GM19324 (cell line): ENCODE measurements around the gene LRP1.

ENCODE experiments used
- ATAC-seq: cut with Tn5 transposase; IDR thresholded peaks from one replicate; pipeline ENCODE4 v1.9.1; 2021; ENCODE audit warnings: mild to moderate bottlenecking, moderate library complexity; ENCODE audit not compliant: unreplicated experiment, low FRiP score

LRP1 gene

DNA sequence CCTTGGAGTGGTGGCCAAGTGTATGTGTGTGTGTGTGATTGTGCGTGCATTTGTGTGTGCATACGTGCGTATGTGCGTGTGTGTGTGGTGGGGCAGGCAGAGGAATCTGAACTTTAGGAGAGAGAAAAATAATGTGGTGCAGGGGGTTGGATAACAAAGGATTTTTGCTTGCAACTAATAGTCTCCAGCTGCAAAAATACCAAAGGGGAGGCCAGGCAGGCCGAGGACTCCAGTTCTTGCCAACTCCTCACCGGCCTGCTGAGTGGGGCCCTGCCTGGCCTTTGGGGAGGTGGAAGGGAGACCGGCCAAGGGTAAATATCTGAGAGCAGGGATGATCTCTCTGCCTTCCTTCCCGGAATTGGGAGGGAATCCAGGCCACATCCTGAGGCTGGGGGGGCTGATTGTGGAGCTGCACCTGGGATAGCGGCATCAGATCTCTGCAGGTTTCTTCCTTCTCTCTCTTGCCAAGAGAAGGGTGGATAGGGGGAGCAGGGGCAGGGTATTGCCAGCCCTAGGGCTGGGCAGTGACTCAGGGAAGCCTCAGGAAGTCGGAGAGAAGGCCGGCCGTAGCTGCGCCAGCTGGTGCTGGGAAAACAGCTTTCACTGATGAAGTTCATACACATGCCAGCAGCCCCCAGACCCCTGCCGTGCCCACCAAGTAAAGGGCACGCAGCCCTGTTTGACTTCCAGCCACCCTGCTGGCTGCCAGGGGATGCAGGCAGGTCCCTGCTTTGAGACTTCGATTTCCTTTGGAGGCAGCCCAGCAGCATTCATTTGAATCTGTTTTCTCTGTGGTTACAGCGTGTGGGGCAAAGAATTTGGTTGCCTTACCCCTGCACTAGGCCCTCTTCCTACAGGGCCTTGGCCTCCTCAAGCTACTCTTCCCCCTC is 23.7 kb downstream of the LRP1 start:
- no peak for ATAC-seq

- no peak for ATAC-seq
Measured at GRCh38 chr12:57152639-57153038, 24.4 kb downstream of the LRP1 start.

DNA sequence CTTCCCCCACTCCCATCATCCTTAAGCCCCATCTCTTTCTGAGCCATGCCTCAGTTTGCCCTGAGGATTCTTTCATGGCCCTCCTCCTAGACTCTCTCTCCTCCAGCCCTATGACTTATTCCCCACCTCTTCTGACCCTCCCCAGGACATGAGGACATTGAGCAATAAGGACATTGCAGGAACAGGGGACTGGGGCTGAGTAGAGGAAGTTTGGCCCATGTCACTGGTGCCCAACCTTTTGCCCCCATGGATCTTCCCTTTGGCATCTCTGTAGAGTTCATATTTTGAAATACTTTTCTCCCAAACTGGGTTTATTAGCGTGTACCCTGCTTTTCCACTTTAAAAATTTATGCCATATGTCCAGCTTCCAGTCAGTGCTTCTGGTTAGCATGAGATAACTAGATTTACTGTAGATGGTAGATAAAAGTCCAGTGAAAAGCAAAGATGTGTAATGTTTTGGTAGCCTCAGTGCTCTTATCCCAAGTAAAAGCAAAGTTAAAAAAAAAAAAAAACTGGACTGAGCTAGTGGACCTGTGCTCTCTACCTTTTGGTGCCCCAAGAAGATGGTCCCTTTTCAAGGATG is 25.2 kb downstream of the LRP1 start:
- no peak for ATAC-seq

DNA sequence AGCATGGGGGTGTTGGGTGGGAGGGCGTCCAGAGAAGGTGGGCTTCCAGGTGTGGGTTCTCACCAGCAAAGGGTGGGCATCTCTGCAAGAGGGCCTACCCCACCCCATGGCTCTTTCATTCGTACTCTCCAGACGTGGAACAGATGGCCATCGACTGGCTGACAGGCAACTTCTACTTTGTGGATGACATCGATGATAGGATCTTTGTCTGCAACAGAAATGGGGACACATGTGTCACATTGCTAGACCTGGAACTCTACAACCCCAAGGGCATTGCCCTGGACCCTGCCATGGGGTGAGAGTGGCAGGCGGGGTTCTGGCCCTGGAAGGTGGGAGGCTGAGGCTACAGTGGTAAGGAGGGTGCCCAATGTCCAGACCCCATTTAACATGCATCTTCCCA is 25.8 kb downstream of the LRP1 start:
- no peak for ATAC-seq

- no peak for ATAC-seq
Measured at GRCh38 chr12:57154804-57155434, 26.6 kb downstream of the LRP1 start.

DNA sequence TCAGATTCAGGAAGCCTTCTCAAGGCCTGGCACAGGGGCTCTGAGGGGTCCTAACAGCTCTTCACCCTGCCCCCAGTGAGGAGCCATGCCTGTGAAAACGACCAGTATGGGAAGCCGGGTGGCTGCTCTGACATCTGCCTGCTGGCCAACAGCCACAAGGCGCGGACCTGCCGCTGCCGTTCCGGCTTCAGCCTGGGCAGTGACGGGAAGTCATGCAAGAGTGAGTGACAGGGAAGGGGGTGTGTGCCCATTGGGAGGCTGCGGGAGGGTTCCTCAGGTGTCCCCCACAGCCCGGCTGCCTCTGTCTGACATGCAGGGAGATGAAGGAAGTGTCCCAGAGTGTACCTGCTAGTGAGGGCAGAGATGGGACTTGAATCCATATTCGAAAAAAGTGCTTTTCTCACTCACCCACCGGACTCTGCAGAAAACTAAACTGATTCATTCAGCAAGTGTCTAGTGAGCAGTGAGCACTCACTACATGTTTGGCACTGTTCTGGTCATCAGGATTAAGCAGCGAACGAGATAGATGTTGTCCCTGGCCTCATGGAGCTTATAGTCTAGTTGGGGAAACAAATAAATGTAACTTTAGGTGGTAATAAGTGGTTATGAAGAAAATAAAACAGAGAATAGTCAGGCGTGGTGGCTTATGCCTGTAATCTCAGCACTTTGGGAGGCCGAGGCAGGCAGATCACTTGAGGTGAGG is 28.6 kb downstream of the LRP1 start:
- no peak for ATAC-seq

- ATAC-seq, result no peak
Measured at GRCh38 chr12:57157588-57158173, 29.4 kb downstream of the LRP1 start.

GRCh38 chr12:57158186-57158585 is 29.9 kb downstream of the LRP1 start:
- ATAC-seq, result no peak

- no peak for ATAC-seq
Measured at GRCh38 chr12:57158665-57159064, 30.4 kb downstream of the LRP1 start.

DNA sequence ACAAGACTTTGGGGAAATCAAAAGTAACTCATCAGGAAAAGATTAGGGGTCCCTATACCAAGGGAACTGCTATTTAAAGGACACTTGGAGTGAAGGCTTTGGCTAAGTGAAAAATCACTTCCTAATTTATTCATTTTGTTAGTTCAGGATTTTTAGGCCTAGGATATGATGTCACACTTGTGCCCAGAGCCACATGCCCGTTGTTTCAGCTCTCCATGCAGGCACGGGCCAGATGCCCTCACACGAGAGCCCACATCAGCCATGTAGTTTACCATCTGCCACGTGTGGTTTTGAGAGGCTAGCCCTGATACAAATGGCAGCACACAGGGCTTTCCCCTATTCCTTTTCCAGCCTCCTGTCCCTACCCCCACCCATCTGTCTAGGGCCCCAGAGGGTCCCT is 31.0 kb downstream of the LRP1 start:
- ATAC-seq, result no peak

GRCh38 chr12:57160040-57160439 is 31.8 kb downstream of the LRP1 start:
- no peak for ATAC-seq

- ATAC-seq, result no peak
Measured at GRCh38 chr12:57160741-57161140, 32.5 kb downstream of the LRP1 start.

- ATAC-seq, result no peak
Measured at GRCh38 chr12:57161491-57161890, 33.2 kb downstream of the LRP1 start.

DNA sequence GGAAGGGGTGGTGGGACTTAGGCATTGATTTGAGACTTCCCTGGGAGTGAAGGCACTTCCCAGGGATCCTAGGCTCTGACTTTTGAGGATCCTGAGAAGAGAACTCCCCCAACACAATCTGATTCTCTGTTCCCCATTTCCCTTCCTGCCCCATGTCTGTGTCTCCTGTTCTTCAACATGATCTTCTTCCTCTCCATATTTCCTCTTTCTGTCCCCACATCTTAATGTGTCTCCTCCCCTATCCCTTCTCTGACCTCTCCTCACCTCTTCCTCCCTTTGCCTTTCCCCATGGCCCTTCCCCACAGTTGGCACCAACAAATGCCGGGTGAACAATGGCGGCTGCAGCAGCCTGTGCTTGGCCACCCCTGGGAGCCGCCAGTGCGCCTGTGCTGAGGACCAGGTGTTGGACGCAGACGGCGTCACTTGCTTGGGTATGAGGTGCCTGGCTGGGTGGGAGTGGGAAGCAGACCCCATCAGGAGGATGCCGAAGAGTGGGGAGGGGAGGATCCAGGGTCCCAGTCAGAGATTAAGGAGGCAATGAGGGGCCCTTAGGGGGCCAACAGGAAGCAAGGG is 34.4 kb downstream of the LRP1 start:
- ATAC-seq, result no peak

DNA sequence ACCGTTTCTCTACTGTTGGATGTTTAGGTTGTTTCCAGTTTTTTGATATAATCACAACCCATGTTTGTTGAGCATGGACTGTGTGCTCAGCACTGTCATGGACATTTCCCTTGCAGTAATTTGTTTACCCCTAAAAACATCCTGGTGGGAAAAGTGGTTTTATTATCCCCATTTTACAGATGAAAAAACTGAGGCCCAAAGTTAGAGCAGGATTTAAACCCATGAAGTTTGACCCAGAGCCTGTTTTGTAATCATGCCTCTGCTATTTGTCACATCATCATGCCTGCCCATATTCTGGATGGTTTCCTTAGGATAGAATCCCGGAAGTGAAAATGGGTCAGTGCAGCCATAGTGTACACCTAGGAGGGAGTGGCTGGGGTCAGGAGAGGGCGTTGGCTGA is 36.2 kb downstream of the LRP1 start:
- ATAC-seq, result no peak

DNA sequence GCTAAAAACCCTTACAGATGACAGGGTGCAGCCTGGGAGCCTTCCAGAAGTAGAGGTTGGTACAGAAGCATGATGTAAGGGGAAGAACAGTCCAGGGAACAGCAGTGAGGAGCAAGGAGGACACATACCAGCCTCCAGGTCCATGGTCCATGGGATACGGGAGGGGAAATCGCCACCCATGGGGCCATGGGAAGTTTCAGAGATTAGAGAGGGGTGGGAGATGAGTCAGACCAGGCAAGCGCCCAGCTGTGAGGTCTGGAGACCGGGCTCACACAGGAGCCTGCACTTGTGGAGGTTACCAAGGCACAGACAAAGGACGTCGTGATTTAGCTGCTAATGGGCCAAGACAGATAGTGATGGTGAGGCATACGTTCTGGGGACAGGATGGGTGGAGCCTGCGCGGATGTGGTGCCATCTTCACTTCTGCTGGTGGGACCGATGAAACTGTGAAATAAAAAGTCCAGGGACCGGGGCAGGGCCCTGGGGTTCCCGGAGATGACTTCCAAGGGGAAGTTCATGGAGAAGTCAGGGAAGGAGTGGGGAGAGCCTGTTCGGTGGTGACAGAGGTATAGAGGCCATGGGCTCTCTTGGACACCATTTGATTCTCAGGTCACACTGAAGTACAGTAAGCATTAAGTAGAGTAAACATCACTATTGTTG is 36.8 kb downstream of the LRP1 start:
- ATAC-seq, result no peak

GRCh38 chr12:57165741-57166140 is 37.5 kb downstream of the LRP1 start:
- ATAC-seq, result no peak

- ATAC-seq, result no peak
Measured at GRCh38 chr12:57166971-57167371, 38.7 kb downstream of the LRP1 start.

DNA sequence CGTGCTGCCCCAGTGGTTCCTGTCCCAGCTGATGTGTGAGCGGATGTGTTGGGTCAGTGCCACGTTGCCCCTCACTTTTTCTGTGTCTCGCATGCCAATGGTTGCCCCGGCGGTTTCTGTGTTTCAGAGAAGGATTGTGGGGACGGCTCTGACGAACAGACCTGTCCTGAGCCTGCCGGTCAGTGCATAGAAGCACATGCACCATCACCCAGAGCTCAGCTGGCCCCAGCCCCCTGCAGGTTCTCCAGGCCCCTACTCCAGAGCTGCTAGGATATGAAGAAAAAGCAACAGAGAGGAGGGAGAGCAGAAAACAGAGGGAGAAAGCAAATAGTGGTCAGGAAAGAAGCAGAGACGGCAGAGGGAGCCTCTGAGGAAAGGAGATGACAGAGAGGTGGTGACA is 39.8 kb downstream of the LRP1 start:
- ATAC-seq, result no peak
